A673 (cell line): ENCODE data around the gene CCDC186. TPM values are rescaled to one million over a fixed set of nuclear protein-coding genes. Genes with fewer than 3 reads are reported as not detected.

ENCODE experiments used
- BruUV-seq: library from RNA; stranded (reverse); fragments of 400-500 nt; replicated peaks from 2 replicates; lab custom pipeline; 2021; lab: Mats Ljungman, UMichigan
- CTCF ChIA-PET: fragments of 300-600 bp; sonication (Branson Sonifier 250); formaldehyde crosslinking; loops from one replicate; lab custom pipeline; 2022; ENCODE audit warnings: antibody characterized with exemption; lab: Charles Lee
- POLR2A ChIA-PET: fragments of 300-600 bp; sonication (Branson Sonifier 250); formaldehyde crosslinking; loops from one replicate; lab custom pipeline; 2022; ENCODE audit warnings: antibody characterized with exemption; ENCODE audit not compliant: low non-redundant PET; lab: Charles Lee
- DNase-seq: peaks from one replicate; pipeline ENCODE4 v3.0.0-alpha.2; 2015; ENCODE audit warnings: low spot score
- H3K27ac ChIP-seq: fragments of 200-600 bp; sonication (generic); 2 replicates; pipeline ENCODE4 v1.5.1; 2016; ENCODE audit warnings: mixed run types, low read depth, mild to moderate bottlenecking, mixed read lengths, antibody characterized with exemption, low read length; ENCODE audit not compliant: poor library complexity, severe bottlenecking
- H3K27me3 ChIP-seq: fragments of 200-600 bp; sonication (generic); replicated peaks from 2 replicates; pipeline ENCODE4 v1.6.1; 2017; ENCODE audit warnings: mixed run types, low read depth, mild to moderate bottlenecking, mixed read lengths, antibody characterized with exemption, low read length; ENCODE audit not compliant: insufficient read depth, poor library complexity
- H3K36me3 ChIP-seq: fragments of 200-600 bp; sonication (generic); 2 replicates; pipeline ENCODE4 v1.6.1; 2016; ENCODE audit warnings: mixed run types, mild to moderate bottlenecking, mixed read lengths, antibody characterized with exemption, low read length; ENCODE audit not compliant: insufficient read depth, poor library complexity, severe bottlenecking
- H3K4me1 ChIP-seq: fragments of 200-600 bp; sonication (generic); 2 replicates; pipeline ENCODE4 v1.6.1; 2017; ENCODE audit warnings: mixed run types, mild to moderate bottlenecking, mixed read lengths, antibody characterized with exemption, low read length; ENCODE audit not compliant: insufficient read depth, poor library complexity, severe bottlenecking
- H3K4me3 ChIP-seq: fragments of 200-600 bp; sonication (generic); 2 replicates; pipeline ENCODE4 v1.5.1; 2016; ENCODE audit warnings: low read depth, mixed run types, mild to moderate bottlenecking, mixed read lengths, low read length; ENCODE audit not compliant: poor library complexity, severe bottlenecking
- H3K9me3 ChIP-seq: fragments of 200-600 bp; sonication (generic); 2 replicates; pipeline ENCODE4 v1.6.1; 2016; ENCODE audit warnings: mixed run types, low read depth, mild to moderate bottlenecking, mixed read lengths, antibody characterized with exemption, low read length; ENCODE audit not compliant: poor library complexity, severe bottlenecking
- EZH2 ChIP-seq: fragments of 200-600 bp; sonication (generic); IDR thresholded peaks from 2 replicates; pipeline ENCODE4 v1.6.1; 2017; ENCODE audit warnings: borderline replicate concordance, low read depth, mild to moderate bottlenecking, mixed read lengths, antibody characterized with exemption, low read length; ENCODE audit not compliant: poor library complexity, severe bottlenecking
- intact Hi-C: fragments of 100-400 bp; cut with micrococcal nuclease; formaldehyde crosslinking; loops from one replicate; pipeline ENCODE4 v1.10.0; 2022; ENCODE audit not compliant: unreplicated experiment
- total RNA-seq: library from RNA; stranded (reverse); gene quantifications from 2 replicates; pipeline ENCODE4 v1.2.3, GENCODE V29; 2021
- TF ChIP-seq, protein P1 (sequence below): fragments of 300-800, 200-600 bp; sonication (generic); conservative IDR thresholded peaks from 2 replicates; pipeline ENCODE4 v1.5.1; 2017; ENCODE audit warnings: low read depth, mild to moderate bottlenecking, antibody characterized with exemption, low read length, moderate library complexity, mixed read lengths

Gene CCDC186
- total RNA-seq, 1 experiment from 2014 or later: 10.9 TPM

DNA sequence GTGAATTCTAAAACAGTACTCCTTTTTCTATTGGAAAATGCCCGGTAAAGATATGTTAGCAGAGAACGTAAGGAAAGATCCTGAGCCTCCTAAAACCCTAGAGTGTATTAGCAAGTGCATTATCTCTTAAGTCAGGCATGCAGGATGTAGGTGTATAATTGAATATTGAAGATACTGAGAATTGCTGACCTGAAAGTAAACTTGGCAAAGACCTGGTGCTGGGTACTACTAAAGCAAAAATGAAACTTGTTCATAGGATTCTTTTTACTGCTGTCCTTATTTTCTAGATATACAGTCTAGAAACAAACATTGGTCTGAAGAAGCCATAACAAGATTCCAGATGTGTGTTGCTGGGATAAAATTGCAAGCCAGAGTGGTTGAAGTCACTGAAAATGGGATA lies 46.3 kb upstream of the CCDC186 start:
- no peaks in the 10 kb centered on the region for H3K9me3 ChIP-seq
- no peak for TF ChIP-seq EZH2
- TF ChIP-seq, protein P1, sequence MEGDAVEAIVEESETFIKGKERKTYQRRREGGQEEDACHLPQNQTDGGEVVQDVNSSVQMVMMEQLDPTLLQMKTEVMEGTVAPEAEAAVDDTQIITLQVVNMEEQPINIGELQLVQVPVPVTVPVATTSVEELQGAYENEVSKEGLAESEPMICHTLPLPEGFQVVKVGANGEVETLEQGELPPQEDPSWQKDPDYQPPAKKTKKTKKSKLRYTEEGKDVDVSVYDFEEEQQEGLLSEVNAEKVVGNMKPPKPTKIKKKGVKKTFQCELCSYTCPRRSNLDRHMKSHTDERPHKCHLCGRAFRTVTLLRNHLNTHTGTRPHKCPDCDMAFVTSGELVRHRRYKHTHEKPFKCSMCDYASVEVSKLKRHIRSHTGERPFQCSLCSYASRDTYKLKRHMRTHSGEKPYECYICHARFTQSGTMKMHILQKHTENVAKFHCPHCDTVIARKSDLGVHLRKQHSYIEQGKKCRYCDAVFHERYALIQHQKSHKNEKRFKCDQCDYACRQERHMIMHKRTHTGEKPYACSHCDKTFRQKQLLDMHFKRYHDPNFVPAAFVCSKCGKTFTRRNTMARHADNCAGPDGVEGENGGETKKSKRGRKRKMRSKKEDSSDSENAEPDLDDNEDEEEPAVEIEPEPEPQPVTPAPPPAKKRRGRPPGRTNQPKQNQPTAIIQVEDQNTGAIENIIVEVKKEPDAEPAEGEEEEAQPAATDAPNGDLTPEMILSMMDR: no peak
- BruUV-seq: no TSS peak
- DNase-seq: no peak
- no peak overlapping the region for H3K4me3 ChIP-seq
- intact Hi-C loops: no loop called here
- peaks cover 95% of the 10 kb centered on the region for H3K27me3 ChIP-seq
- no peaks in the 10 kb centered on the region for H3K36me3 ChIP-seq
- ChIA-PET POLR2A (no interaction called here), CTCF (no interaction called here)
- H3K27ac ChIP-seq: no peak overlapping the region
- no peaks in the 10 kb centered on the region for H3K4me1 ChIP-seq

DNA sequence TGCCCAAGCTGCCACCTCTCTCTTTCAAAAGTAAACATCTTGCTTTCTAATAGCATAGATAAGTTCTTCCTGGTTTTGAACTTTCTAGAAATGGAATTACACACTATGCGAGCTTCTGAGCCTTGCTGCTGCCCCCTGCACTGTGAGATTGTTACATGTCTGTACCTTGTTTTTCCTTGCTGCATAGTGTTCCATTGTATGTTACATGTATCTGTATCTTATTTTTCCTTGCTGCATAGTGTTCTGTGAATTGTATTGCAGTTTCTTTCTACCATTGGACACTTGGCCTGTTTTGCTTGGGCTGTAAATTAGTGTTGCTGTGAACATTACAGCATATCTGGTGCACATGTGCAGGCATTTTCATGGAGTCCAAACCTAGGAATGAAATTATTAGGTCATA lies 41.0 kb upstream of the CCDC186 start:
- Histone ChIP-seq H3K4me1 (no peaks in the 10 kb centered on the region), H3K27me3 (peaks cover 89% of the 10 kb centered on the region), H3K36me3 (no peaks in the 10 kb centered on the region), H3K4me3 (no peak overlapping the region), H3K27ac (no peak overlapping the region), H3K9me3 (no peaks in the 10 kb centered on the region)
- no TSS peak for BruUV-seq
- TF ChIP-seq, protein P1: no peak
- no peak for TF ChIP-seq EZH2
- intact Hi-C loops: no loop called here
- no peak for DNase-seq
- ChIA-PET CTCF (no interaction called here), POLR2A (no interaction called here)

DNA sequence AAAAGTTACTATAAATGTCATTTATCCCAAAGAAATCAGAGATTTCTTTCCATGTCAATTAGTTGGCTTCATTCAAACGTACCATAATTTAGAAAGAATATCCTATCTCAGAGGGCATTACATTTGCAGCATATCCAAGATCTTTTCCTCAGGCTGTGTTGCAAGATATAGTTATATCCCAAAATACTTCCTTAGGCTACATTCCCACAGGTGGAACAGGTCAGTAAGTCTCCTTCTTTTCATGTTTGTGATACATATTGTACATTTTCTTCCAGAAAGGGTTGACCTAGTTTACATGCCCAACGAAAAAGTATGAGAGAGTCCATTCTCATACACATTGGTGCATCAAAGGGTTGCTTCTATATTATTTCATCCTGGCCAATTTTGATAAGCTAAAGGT lies 38.1 kb upstream of the CCDC186 start:
- Histone ChIP-seq H3K27me3 (peaks cover 70% of the 10 kb centered on the region), H3K9me3 (no peaks in the 10 kb centered on the region), H3K4me3 (no peak overlapping the region), H3K27ac (no peak overlapping the region), H3K4me1 (no peaks in the 10 kb centered on the region), H3K36me3 (no peaks in the 10 kb centered on the region)
- DNase-seq: no peak
- ChIA-PET CTCF (no interaction called here), POLR2A (no interaction called here)
- intact Hi-C loops: no loop called here
- no peak for TF ChIP-seq EZH2
- TF ChIP-seq, protein P1: no peak
- BruUV-seq: no TSS peak
